K562 (cell line): ENCODE measurements around the gene UIMC1. TPM values are rescaled to one million over a fixed set of nuclear protein-coding genes. Genes with fewer than 3 reads are reported as not detected.

ENCODE experiments used
- CCAR2 ChIP-seq: fragments of 200-400 bp; formaldehyde crosslinking; IDR thresholded peaks from 2 replicates; pipeline ENCODE4 v1.6.1; 2017; ENCODE audit warnings: mild to moderate bottlenecking, low read depth, low read length
- EP400 ChIP-seq: fragments of 450-650 bp; IDR thresholded peaks from 2 replicates; pipeline ENCODE4 v1.6.1; 2017; ENCODE audit warnings: antibody characterized with exemption, mild to moderate bottlenecking, moderate library complexity
- MAZ ChIP-seq, 2 experiments: fragments of 450-650 bp in 1 of 2; sonication (generic) in 1 of 2; formaldehyde crosslinking; IDR thresholded peaks in 1 of 2; conservative IDR thresholded peaks in 1 of 2; 2 replicates each; pipeline versions ENCODE4 v1.4.0 to v1.5.0; 2020; ENCODE audit warnings: mild to moderate bottlenecking in 1 of 2, missing genetic modification reagents in 1 of 2
- RBBP5 ChIP-seq: fragments of 200-600 bp; sonication (generic); IDR thresholded peaks from 2 replicates; pipeline ENCODE4 v1.6.1; 2012; ENCODE audit warnings: borderline replicate concordance, mild to moderate bottlenecking, low read length, control low read depth, inconsistent platforms; ENCODE audit not compliant: insufficient read depth, poor library complexity, severe bottlenecking
- XRCC5 ChIP-seq: fragments of 200-400 bp; formaldehyde crosslinking; IDR thresholded peaks from 2 replicates; pipeline ENCODE4 v1.6.1; 2017; ENCODE audit warnings: low read depth, mild to moderate bottlenecking, low read length
- ZC3H11A ChIP-seq: IDR thresholded peaks from 2 replicates; pipeline ENCODE4 v1.6.1; 2012; ENCODE audit warnings: low read depth, low read length, improper control_type of control experiment
- ZNF384 ChIP-seq: IDR thresholded peaks from 2 replicates; pipeline ENCODE4 v1.6.1; 2012; ENCODE audit warnings: low read depth, low read length, improper control_type of control experiment
- ZNF398 ChIP-seq: fragments of 250-450 bp; sonication (Bioruptor Pico); IDR thresholded peaks from 2 replicates; pipeline ENCODE4 v1.8.0; 2021; ENCODE audit warnings: moderate library complexity, mild to moderate bottlenecking, inconsistent platforms
- polyA plus RNA-seq, 8 experiments: library from polyadenylated mRNA; depleted of rRNA in 4 of 8; stranded (reverse) in 5 of 8; unstranded in 3 of 8; fragments of >200 nt; fragmentation: Nextera tagmentation in 2 of 8; fragmentation: Illumina TruSeq in 1 of 8; extraction: Ambion mirVana in 2 of 8; extraction: Trizol in 1 of 8; gene quantifications; 2 replicates each; pipeline versions ENCODE4 v1.2.1 to v1.2.3, GENCODE V29; 2011 to 2014; ENCODE audit warnings: inconsistent platforms in 1 of 8, missing spikeins in 1 of 8
- total RNA-seq, 7 experiments: library from RNA; depleted of rRNA in 6 of 7; stranded (reverse); fragments of >200 nt in 6 of 7; fragmentation: Illumina TruSeq in 2 of 7; extraction: Trizol in 2 of 7; gene quantifications; 2 replicates each; pipeline versions ENCODE4 v1.2.1 to v1.2.3, GENCODE V29; 2011 to 2021; ENCODE audit warnings: low replicate concordance in 1 of 7

UIMC1 gene
- total and polyA plus RNA-seq, 9 of the 15 experiments (the other 6 are each of a cell fraction or from before 2014, with no cell fraction given) = 14.9 to 51.7 (median 36.8) TPM

GRCh38 chr5:176870110-176870591, 136.4 kb downstream of the UIMC1 start (continued):
- no peak for TF ChIP-seq ZC3H11A
- TF ChIP-seq CCAR2 = no peak
- no peak for TF ChIP-seq EP400
- TF ChIP-seq MAZ (CRISPR knock-in tag; conservative IDR thresholded peaks at IDR 0.05 in 1 of 2, IDR thresholded peaks at IDR 0.05 in 1 of 2) = peak in 1 of 2 experiments; percentile 57; a peak in 2 of 4 replicates
- TF ChIP-seq XRCC5 = 0 out of 2 replicates have a peak, but pooled peaks have one; percentile 45
- TF ChIP-seq ZNF398 = no peak
- no peak for TF ChIP-seq ZNF384
- no peak for TF ChIP-seq RBBP5
